ENCODE measurements around the gene SLC39A11. TPM values are rescaled to one million over a fixed set of nuclear protein-coding genes. Genes with fewer than 3 reads are reported as not detected.

SLC39A11 gene
- total RNA-seq, 1 experiment from 2014 or later, result 18.6 TPM

GRCh38 chr17:72928454-72929136 lies 163.9 kb downstream of the SLC39A11 start:
- H3K27me3 ChIP-seq (replicated peaks; ENCODE audit: insufficient read depth, low read depth, low read length, poor library complexity), result no peaks in the 10 kb centered on the region
- no peak overlapping the region for H3K27ac ChIP-seq (ENCODE audit: low read depth, low read length, poor library complexity, severe bottlenecking)
- TF ChIP-seq CTCF (conservative IDR thresholded peaks at IDR 0.05; ENCODE audit: low read depth, low read length), result no peak
- no peak for TF ChIP-seq EZH2 (IDR thresholded peaks at IDR 0.05; ENCODE audit: borderline replicate concordance, low read depth, low read length, poor library complexity, severe bottlenecking)
- H3K4me3 ChIP-seq (ENCODE audit: low read depth, low read length, poor library complexity, severe bottlenecking), result no peak overlapping the region
- ChIA-PET CTCF (no interaction called here), POLR2A (ENCODE audit: low non-redundant PET) (no interaction called here)
- DNase-seq (ENCODE audit: low spot score), result no peak
- H3K4me1 ChIP-seq (ENCODE audit: insufficient read depth, low read length, poor library complexity, severe bottlenecking), result no peaks in the 10 kb centered on the region
- BruUV-seq (replicated peaks), result no TSS peak
- H3K36me3 ChIP-seq (ENCODE audit: insufficient read depth, low read length, poor library complexity, severe bottlenecking), result no peaks in the 10 kb centered on the region
- no peaks in the 10 kb centered on the region for H3K9me3 ChIP-seq (ENCODE audit: low read depth, low read length, poor library complexity, severe bottlenecking)
- intact Hi-C loops (cut with micrococcal nuclease; ENCODE audit: unreplicated experiment), result no loop called here

GRCh38 chr17:72927760-72928159 lies 164.7 kb downstream of the SLC39A11 start:
- H3K36me3 ChIP-seq (ENCODE audit: insufficient read depth, low read length, poor library complexity, severe bottlenecking), result no peaks in the 10 kb centered on the region
- ChIA-PET CTCF (no interaction called here), POLR2A (ENCODE audit: low non-redundant PET) (no interaction called here)
- no peak overlapping the region for H3K4me3 ChIP-seq (ENCODE audit: low read depth, low read length, poor library complexity, severe bottlenecking)
- no peaks in the 10 kb centered on the region for H3K27me3 ChIP-seq (replicated peaks; ENCODE audit: insufficient read depth, low read depth, low read length, poor library complexity)
- DNase-seq (ENCODE audit: low spot score), result no peak
- TF ChIP-seq EZH2 (IDR thresholded peaks at IDR 0.05; ENCODE audit: borderline replicate concordance, low read depth, low read length, poor library complexity, severe bottlenecking) (no peak), CTCF (conservative IDR thresholded peaks at IDR 0.05; ENCODE audit: low read depth, low read length) (no peak)
- no peak overlapping the region for H3K27ac ChIP-seq (ENCODE audit: low read depth, low read length, poor library complexity, severe bottlenecking)
- intact Hi-C loops (cut with micrococcal nuclease; ENCODE audit: unreplicated experiment), result no loop called here
- H3K9me3 ChIP-seq (ENCODE audit: low read depth, low read length, poor library complexity, severe bottlenecking), result no peaks in the 10 kb centered on the region
- no TSS peak for BruUV-seq (replicated peaks)
- H3K4me1 ChIP-seq (ENCODE audit: insufficient read depth, low read length, poor library complexity, severe bottlenecking), result no peaks in the 10 kb centered on the region

DNA sequence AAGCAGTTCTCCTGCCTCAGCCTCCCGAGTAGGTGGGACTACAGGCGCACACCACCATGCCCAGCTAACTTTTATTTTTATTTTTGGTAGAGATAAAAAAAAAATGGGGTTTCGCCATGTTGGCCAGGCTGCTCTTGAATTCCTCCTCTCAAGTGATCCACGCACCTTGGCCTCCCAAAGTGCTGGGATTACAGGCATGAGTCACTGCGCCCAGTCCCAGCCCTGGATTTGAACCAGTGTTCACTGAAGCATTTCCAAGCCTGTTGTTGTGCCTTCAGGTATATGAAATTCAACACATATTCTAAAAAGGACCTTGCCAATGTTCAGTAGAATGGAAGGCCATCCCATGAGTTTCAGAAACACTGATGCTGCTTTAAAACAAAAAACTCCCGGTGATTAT lies 165.3 kb downstream of the SLC39A11 start:
- TF ChIP-seq CTCF (conservative IDR thresholded peaks at IDR 0.05; ENCODE audit: low read depth, low read length), result no peak
- no peak for TF ChIP-seq EZH2 (IDR thresholded peaks at IDR 0.05; ENCODE audit: borderline replicate concordance, low read depth, low read length, poor library complexity, severe bottlenecking)
- intact Hi-C loops (cut with micrococcal nuclease; ENCODE audit: unreplicated experiment), result no loop called here
- DNase-seq (ENCODE audit: low spot score), result no peak
- no peak overlapping the region for H3K4me3 ChIP-seq (ENCODE audit: low read depth, low read length, poor library complexity, severe bottlenecking)
- no peaks in the 10 kb centered on the region for H3K36me3 ChIP-seq (ENCODE audit: insufficient read depth, low read length, poor library complexity, severe bottlenecking)
- no TSS peak for BruUV-seq (replicated peaks)
- H3K9me3 ChIP-seq (ENCODE audit: low read depth, low read length, poor library complexity, severe bottlenecking), result no peaks in the 10 kb centered on the region
- no peak overlapping the region for H3K27ac ChIP-seq (ENCODE audit: low read depth, low read length, poor library complexity, severe bottlenecking)
- no peaks in the 10 kb centered on the region for H3K27me3 ChIP-seq (replicated peaks; ENCODE audit: insufficient read depth, low read depth, low read length, poor library complexity)
- POLR2A ChIA-PET (ENCODE audit: low non-redundant PET), result no interaction called here
- peaks cover 5% of the 10 kb centered on the region for H3K4me1 ChIP-seq (ENCODE audit: insufficient read depth, low read length, poor library complexity, severe bottlenecking)
- CTCF ChIA-PET, result no interaction called here
